Measurements from ENCODE around the gene TBCA. TPM values are rescaled to one million over a fixed set of nuclear protein-coding genes. Genes with fewer than 3 reads are reported as not detected.

Gene TBCA
- total RNA-seq, 2 experiments from 2014 or later: 174 to 268 TPM

GRCh38 chr5:77761606-77762005 lies 14.5 kb downstream of the TBCA start:
- TF ChIP-seq CTCF (conservative IDR thresholded peaks at IDR 0.05; ENCODE audit: low read length): no peak
- no peak for TF ChIP-seq EZH2phosphoT487 (IDR thresholded peaks at IDR 0.05; ENCODE audit: borderline replicate concordance, low read depth, low read length)
- no peak for DNase-seq (ENCODE audit: low spot score)
- no peaks in the 10 kb centered on the region for H3K9me2 ChIP-seq (ENCODE audit: insufficient read depth, low read length)
- no TSS peak for BruUV-seq (replicated peaks)
- H2AFZ ChIP-seq (ENCODE audit: low read length): no peak overlapping the region
- H3K4me3 ChIP-seq (ENCODE audit: low read depth, low read length, poor library complexity, severe bottlenecking): no peak overlapping the region
- H3K4me1 ChIP-seq (ENCODE audit: insufficient read depth, low read length, poor library complexity, severe bottlenecking): no peaks in the 10 kb centered on the region
- no peaks in the 10 kb centered on the region for H4K20me1 ChIP-seq (ENCODE audit: insufficient read depth, low read length)
- peaks cover 84% of the 10 kb centered on the region for H3K79me2 ChIP-seq (ENCODE audit: insufficient read depth, low read depth, low read length)
- ChIA-PET CTCF (ENCODE audit: unreplicated experiment) (no interaction called here), POLR2A (no interaction called here)
- peaks cover 21% of the 10 kb centered on the region; the same call in 1 of the 2 replicates for H3K9me3 ChIP-seq (ENCODE audit: low read length)
- H3K36me3 ChIP-seq (ENCODE audit: insufficient read depth, low read length): peaks cover 80% of the 10 kb centered on the region
- no peak overlapping the region for H3K27ac ChIP-seq (ENCODE audit: low read depth, low read length, poor library complexity, severe bottlenecking)
- H3K4me2 ChIP-seq (ENCODE audit: low read length): no peak overlapping the region
- intact Hi-C loops (cut with micrococcal nuclease; ENCODE audit: unreplicated experiment): no loop called here

GRCh38 chr5:77758141-77758938 lies 17.8 kb downstream of the TBCA start:
- Histone ChIP-seq H3K79me2 (ENCODE audit: insufficient read depth, low read depth, low read length) (peaks cover 85% of the 10 kb centered on the region), H2AFZ (ENCODE audit: low read length) (no peak overlapping the region), H3K4me2 (ENCODE audit: low read length) (no peak overlapping the region), H3K4me3 (ENCODE audit: low read depth, low read length, poor library complexity, severe bottlenecking) (no peak overlapping the region), H3K36me3 (ENCODE audit: insufficient read depth, low read length) (peaks cover 66% of the 10 kb centered on the region), H3K9me2 (ENCODE audit: insufficient read depth, low read length) (no peaks in the 10 kb centered on the region), H4K20me1 (ENCODE audit: insufficient read depth, low read length) (peaks cover under 1% of the 10 kb centered on the region; the same call in 1 of the 2 replicates), H3K4me1 (ENCODE audit: insufficient read depth, low read length, poor library complexity, severe bottlenecking) (no peaks in the 10 kb centered on the region), H3K9me3 (ENCODE audit: low read length) (peaks cover 6% of the 10 kb centered on the region; the same call in 1 of the 2 replicates), H3K27ac (ENCODE audit: low read depth, low read length, poor library complexity, severe bottlenecking) (no peak overlapping the region)
- TF ChIP-seq EZH2phosphoT487 (IDR thresholded peaks at IDR 0.05; ENCODE audit: borderline replicate concordance, low read depth, low read length) (no peak), CTCF (conservative IDR thresholded peaks at IDR 0.05; ENCODE audit: low read length) (no peak)
- intact Hi-C loops (cut with micrococcal nuclease; ENCODE audit: unreplicated experiment): no loop called here
- POLR2A ChIA-PET: no interaction called here
- DNase-seq (ENCODE audit: low spot score): no peak
- CTCF ChIA-PET (ENCODE audit: unreplicated experiment): no interaction called here
- no TSS peak for BruUV-seq (replicated peaks)
